ENCODE measurements around the gene FASTKD3. TPM values are rescaled to one million over a fixed set of nuclear protein-coding genes. Genes with fewer than 3 reads are reported as not detected.

FASTKD3 gene
- total and polyA plus RNA-seq, 2 donors (not counting 3 experiments of a cell fraction or from before 2014, with no cell fraction given) = 5.5 to 9.6 TPM

DNA sequence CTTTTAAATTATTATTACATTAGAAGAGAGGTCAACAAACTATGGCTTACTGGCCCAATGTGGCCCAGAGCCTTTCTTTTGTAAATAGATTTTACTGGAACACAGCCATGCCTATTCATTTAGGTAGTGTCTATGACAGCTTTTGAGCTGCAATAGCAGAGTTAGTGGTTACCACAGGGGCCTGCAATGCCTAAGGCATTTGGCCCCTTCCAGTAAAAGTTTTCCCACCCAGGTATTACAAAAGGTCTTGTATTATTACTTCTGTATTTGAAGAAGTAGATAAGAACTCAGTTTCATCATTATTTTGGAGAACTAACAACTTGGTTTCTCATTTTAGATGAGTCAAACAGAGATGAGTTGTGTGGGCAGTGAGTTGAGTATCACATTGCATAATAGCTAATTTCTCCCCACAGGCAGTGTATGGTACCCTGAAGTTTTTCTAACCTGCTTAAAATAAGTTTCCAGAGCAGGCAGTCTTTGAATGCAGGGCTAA lies 9.6 kb upstream of the FASTKD3 start:
- Histone ChIP-seq H3K9me1 (replicated peaks; ENCODE audit: control insufficient read depth, extremely low read depth, insufficient read depth, low read length) (no peaks in the 10 kb centered on the region), H3K79me2 (ENCODE audit: control insufficient read depth, insufficient read depth, low read length) (peaks cover 10% of the 10 kb centered on the region), H3K27ac (ENCODE audit: insufficient read depth, low read depth, low read length) (no peak overlapping the region), H2AFZ (ENCODE audit: low read depth, low read length) (no peak overlapping the region), H4K20me1 (replicated peaks; ENCODE audit: control insufficient read depth, extremely low read depth, insufficient read depth, low read length) (no peaks in the 10 kb centered on the region), H3K9ac (replicated peaks; ENCODE audit: extremely low read depth, insufficient read depth, low read length) (no peak overlapping the region), H3K36me3 (ENCODE audit: control insufficient read depth in 2 of 2, extremely low read depth in 1 of 2, insufficient read depth in 2 of 2, low read length in 2 of 2) (peaks cover 22 to 23% of the 10 kb centered on the region in 2 experiments), H3K4me1 (ENCODE audit: control insufficient read depth, extremely low read depth, insufficient read depth, low read length) (no peaks in the 10 kb centered on the region), H3K4me2 (ENCODE audit: insufficient read depth, low read length) (no peak overlapping the region), H3K27me3 (ENCODE audit: control insufficient read depth in 2 of 2, insufficient read depth in 2 of 2, low read length in 2 of 2) (no peaks in the 10 kb centered on the region), H3K9me3 (replicated peaks; ENCODE audit: control insufficient read depth, insufficient read depth, low read length) (no peaks in the 10 kb centered on the region), H3K4me3 (replicated peaks in 1 of 3; ENCODE audit: insufficient read depth in 1 of 3, low read depth in 1 of 3, low read length in 3 of 3) (no peak overlapping the region)
- no peak for FAIRE-seq
- dilution Hi-C loops (cut with MboI; ENCODE audit: extremely low pct_ligation_motif_present, low sequenced_read_pairs) = no loop called here
- no TSS peak for BruUV-seq (replicated peaks)
- CTCF ChIA-PET = interaction anchor here (1.6 kb wide), 1 partner anchor 8 kb away, joined by 7 read pairs; no protein-coding TSS in a partner anchor
- no peak for DNase-seq (ENCODE audit: low read depth, low spot score)
- POLR2A ChIA-PET = no interaction called here
- TF ChIP-seq, protein P1, sequence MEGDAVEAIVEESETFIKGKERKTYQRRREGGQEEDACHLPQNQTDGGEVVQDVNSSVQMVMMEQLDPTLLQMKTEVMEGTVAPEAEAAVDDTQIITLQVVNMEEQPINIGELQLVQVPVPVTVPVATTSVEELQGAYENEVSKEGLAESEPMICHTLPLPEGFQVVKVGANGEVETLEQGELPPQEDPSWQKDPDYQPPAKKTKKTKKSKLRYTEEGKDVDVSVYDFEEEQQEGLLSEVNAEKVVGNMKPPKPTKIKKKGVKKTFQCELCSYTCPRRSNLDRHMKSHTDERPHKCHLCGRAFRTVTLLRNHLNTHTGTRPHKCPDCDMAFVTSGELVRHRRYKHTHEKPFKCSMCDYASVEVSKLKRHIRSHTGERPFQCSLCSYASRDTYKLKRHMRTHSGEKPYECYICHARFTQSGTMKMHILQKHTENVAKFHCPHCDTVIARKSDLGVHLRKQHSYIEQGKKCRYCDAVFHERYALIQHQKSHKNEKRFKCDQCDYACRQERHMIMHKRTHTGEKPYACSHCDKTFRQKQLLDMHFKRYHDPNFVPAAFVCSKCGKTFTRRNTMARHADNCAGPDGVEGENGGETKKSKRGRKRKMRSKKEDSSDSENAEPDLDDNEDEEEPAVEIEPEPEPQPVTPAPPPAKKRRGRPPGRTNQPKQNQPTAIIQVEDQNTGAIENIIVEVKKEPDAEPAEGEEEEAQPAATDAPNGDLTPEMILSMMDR (IDR thresholded peaks at IDR 0.05; ENCODE audit: extremely low read depth in 1 of 2, insufficient read depth in 1 of 2, low read depth in 1 of 2, low read length in 2 of 2) = no peak
- TF ChIP-seq POLR2AphosphoS5 (IDR thresholded peaks at IDR 0.05; ENCODE audit: insufficient read depth, low read depth, low read length) (no peak), FOS (IDR thresholded peaks at IDR 0.05; ENCODE audit: borderline replicate concordance, insufficient read depth, low read length) (no peak), MYC (IDR thresholded peaks at IDR 0.05; ENCODE audit: low read depth, low read length) (no peak), POLR2A (IDR thresholded peaks at IDR 0.05; ENCODE audit: low read depth, low read length) (no peak), JUN (IDR thresholded peaks at IDR 0.05; ENCODE audit: borderline replicate concordance, insufficient read depth, insufficient read length, low read depth) (no peak), EZH2 (IDR thresholded peaks at IDR 0.05; ENCODE audit: borderline replicate concordance, low read depth, low read length, severe bottlenecking) (no peak), GATA2 (IDR thresholded peaks at IDR 0.05; ENCODE audit: insufficient read depth, insufficient read length, low read depth, low read length) (no peak)
- TF ChIP-seq, protein P2, sequence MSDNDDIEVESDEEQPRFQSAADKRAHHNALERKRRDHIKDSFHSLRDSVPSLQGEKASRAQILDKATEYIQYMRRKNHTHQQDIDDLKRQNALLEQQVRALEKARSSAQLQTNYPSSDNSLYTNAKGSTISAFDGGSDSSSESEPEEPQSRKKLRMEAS (IDR thresholded peaks at IDR 0.05; ENCODE audit: insufficient read depth, insufficient read length) = no peak
- intact Hi-C loops (cut with micrococcal nuclease) = no loop called here
